ENCODE results near the gene CAT. TPM values are rescaled to one million over a fixed set of nuclear protein-coding genes. Genes with fewer than 3 reads are reported as not detected.

CAT gene
- total and polyA plus RNA-seq, 9 of the 15 experiments (the other 6 are each of a cell fraction or from before 2014, with no cell fraction given) = 86.7 to 183 (median 114) TPM

DNA sequence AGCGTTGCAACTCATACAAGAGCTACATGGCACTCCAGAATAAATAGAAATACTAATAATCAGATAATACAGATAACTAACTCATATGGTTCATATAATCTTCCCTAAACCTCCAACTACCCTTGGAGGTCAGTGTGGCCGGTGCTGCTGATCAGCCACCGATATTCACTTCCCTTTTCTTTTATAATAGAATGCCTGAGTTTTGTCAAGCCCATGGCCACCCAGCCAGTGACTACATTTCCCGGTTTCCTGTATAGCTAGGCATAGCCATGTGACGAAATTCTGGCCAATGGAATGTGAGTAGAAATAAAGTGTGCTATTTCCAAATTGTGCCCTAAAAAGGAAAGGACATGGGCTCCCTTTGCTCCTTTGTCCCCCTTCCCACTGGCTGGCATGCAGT, 5.9 kb upstream of the CAT start:
- in situ Hi-C loops (cut with MboI) (no loop called here), intact Hi-C loops (cut with micrococcal nuclease) (no loop called here)
- POLR2A ChIA-PET = interaction anchor here (0.9 to 1.7 kb wide), 2 partner anchors 9 to 624 kb away, joined by 3 to 4 read pairs; no protein-coding TSS in a partner anchor
- TF ChIP-seq SPI1 (IDR thresholded peaks at IDR 0.05; ENCODE audit: borderline replicate concordance, low read depth, low read length) = peak; percentile 66; the same call in 1 of the 2 replicates
- no peak for TF ChIP-seq MYNN (IDR thresholded peaks at IDR 0.05)
- no peak for TF ChIP-seq MYNN (CRISPR knock-in tag; IDR thresholded peaks at IDR 0.05)
- TF ChIP-seq, protein P1, sequence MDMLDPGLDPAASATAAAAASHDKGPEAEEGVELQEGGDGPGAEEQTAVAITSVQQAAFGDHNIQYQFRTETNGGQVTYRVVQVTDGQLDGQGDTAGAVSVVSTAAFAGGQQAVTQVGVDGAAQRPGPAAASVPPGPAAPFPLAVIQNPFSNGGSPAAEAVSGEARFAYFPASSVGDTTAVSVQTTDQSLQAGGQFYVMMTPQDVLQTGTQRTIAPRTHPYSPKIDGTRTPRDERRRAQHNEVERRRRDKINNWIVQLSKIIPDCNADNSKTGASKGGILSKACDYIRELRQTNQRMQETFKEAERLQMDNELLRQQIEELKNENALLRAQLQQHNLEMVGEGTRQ (CRISPR knock-in tag; IDR thresholded peaks at IDR 0.05) = 0 out of 2 replicates have a peak, but pooled peaks have one; percentile 4
- FAIRE-seq = no peak
- whole genome bisulfite sequencing (ENCODE audit: insufficient coverage, low coverage, missing lambda C conversion rate) = 58% methylated on average over 5 of the region's 5 CpGs
- no peaks in the 10 kb centered on the region for H3K27me3 ChIP-seq (ENCODE audit: control insufficient read depth in 2 of 2, insufficient read depth in 2 of 2, low read length in 2 of 2)
- H2AFZ ChIP-seq (ENCODE audit: low read depth, low read length) = peak overlapping the region; percentile 70
- no peak overlapping the region for H3K4me3 ChIP-seq
- H3K4me2 ChIP-seq (ENCODE audit: insufficient read depth, low read length) = no peak overlapping the region
- no peak overlapping the region for H3K27ac ChIP-seq (ENCODE audit: extremely low read depth, low read depth, low read length)
- H3K9ac ChIP-seq (ENCODE audit: insufficient read depth in 1 of 2, low read depth in 2 of 2, low read length in 2 of 2) = no peak overlapping the region
- H4K20me1 ChIP-seq (replicated peaks; ENCODE audit: control insufficient read depth, insufficient read depth, low read length) = no peaks in the 10 kb centered on the region
- no peak for ATAC-seq
- CTCF ChIA-PET (ENCODE audit: low intra/inter-chr PET ratio) = interaction anchor here (0.5 to 0.6 kb wide), 2 partner anchors 66 to 438 kb away, joined by 3 read pairs; no protein-coding TSS in a partner anchor
- no TSS peak for BruUV-seq (replicated peaks)
- no peak for DNase-seq (ENCODE audit: extremely low read depth in 1 of 4, low spot score in 3 of 4)
- H3K36me3 ChIP-seq (ENCODE audit: control insufficient read depth, insufficient read depth, low read length) = no peaks in the 10 kb centered on the region
- H3K9me3 ChIP-seq (replicated peaks; ENCODE audit: control insufficient read depth, insufficient read depth, low read depth, low read length) = no peaks in the 10 kb centered on the region
- no peaks in the 10 kb centered on the region for H3K9me1 ChIP-seq (ENCODE audit: control insufficient read depth, insufficient read depth, low read length)
- no peaks in the 10 kb centered on the region for H3K79me2 ChIP-seq (ENCODE audit: control insufficient read depth, insufficient read depth, low read length)
- peaks cover 0 to 10% of the 10 kb centered on the region in 2 experiments; a peak in 3 of 5 replicates for H3K4me1 ChIP-seq (replicated peaks in 1 of 2; ENCODE audit: control insufficient read depth in 2 of 2, insufficient read depth in 2 of 2, low read length in 2 of 2)

DNA sequence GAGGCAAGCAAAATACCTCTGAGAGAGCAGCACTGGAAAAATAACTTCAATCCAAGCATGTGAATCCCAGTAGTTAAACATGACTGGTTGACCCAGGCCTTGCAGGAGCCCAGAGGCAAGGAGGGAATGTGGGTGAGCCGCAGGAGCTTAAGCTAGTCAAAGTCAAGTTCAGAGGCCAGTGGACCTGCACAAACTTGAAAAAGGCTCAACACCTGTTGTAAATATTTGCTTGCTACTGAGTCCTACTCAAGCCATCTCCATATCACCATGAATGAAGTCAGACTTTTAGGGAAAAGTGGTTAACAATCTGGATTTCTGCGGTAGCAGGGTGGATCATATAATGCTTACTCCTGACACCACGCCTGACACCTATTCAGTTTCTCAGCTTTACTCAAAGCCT, 4.8 kb upstream of the CAT start:
- no TSS peak for BruUV-seq (replicated peaks)
- Histone ChIP-seq H2AFZ (ENCODE audit: low read depth, low read length) (peak overlapping the region; percentile 82), H3K36me3 (ENCODE audit: control insufficient read depth, insufficient read depth, low read length) (no peaks in the 10 kb centered on the region), H3K9ac (ENCODE audit: insufficient read depth in 1 of 2, low read depth in 2 of 2, low read length in 2 of 2) (no peak overlapping the region), H3K27me3 (ENCODE audit: control insufficient read depth in 2 of 2, insufficient read depth in 2 of 2, low read length in 2 of 2) (no peaks in the 10 kb centered on the region), H4K20me1 (replicated peaks; ENCODE audit: control insufficient read depth, insufficient read depth, low read length) (no peaks in the 10 kb centered on the region), H3K9me1 (ENCODE audit: control insufficient read depth, insufficient read depth, low read length) (no peaks in the 10 kb centered on the region), H3K4me1 (replicated peaks in 1 of 2; ENCODE audit: control insufficient read depth in 2 of 2, insufficient read depth in 2 of 2, low read length in 2 of 2) (peaks cover 1 to 9% of the 10 kb centered on the region in 2 experiments; a peak in 4 of 5 replicates), H3K27ac (ENCODE audit: extremely low read depth, low read depth, low read length) (peak overlapping the region; percentile 28; the same call in 2 of the 3 replicates), H3K4me2 (ENCODE audit: insufficient read depth, low read length) (no peak overlapping the region), H3K79me2 (ENCODE audit: control insufficient read depth, insufficient read depth, low read length) (peaks cover 2% of the 10 kb centered on the region; the same call in 2 of the 3 replicates), H3K4me3 (no peak overlapping the region), H3K9me3 (replicated peaks; ENCODE audit: control insufficient read depth, insufficient read depth, low read depth, low read length) (no peaks in the 10 kb centered on the region)
- ATAC-seq = no peak
- intact Hi-C loops (cut with micrococcal nuclease) = no loop called here
- ChIA-PET POLR2A (interaction anchor here (1.7 kb wide), 1 partner anchor 10 kb away, joined by 4 read pairs; no protein-coding TSS in a partner anchor), CTCF (ENCODE audit: low intra/inter-chr PET ratio) (no interaction called here)
- in situ Hi-C loops (cut with MboI) = no loop called here
- TF ChIP-seq NFE2 (IDR thresholded peaks at IDR 0.05; ENCODE audit: low read depth) = 0 out of 2 replicates have a peak, but pooled peaks have one; percentile 34
- TF ChIP-seq CREM (IDR thresholded peaks at IDR 0.05; ENCODE audit: low read depth) = no peak
- no peak for FAIRE-seq
- WGBS (ENCODE audit: insufficient coverage, low coverage, missing lambda C conversion rate) = 68% methylated on average over 3 of the region's 3 CpGs
- DNase-seq (ENCODE audit: extremely low read depth in 1 of 4, low spot score in 3 of 4) = no peak
